KG1 (cell line): ENCODE measurements around the gene DSCAM.
A peak's percentile ranks its signal among the peaks of the same experiment; 100 is the strongest.

Source experiments
- DNase-seq: peaks from one replicate; lab custom pipeline; 2025; lab: John Stamatoyannopoulos, UW

The DSCAM gene

GRCh38 chr21:40547906-40548513 lies 298.9 kb downstream of the DSCAM start:
- no peak for DNase-seq

- DNase-seq = peak; percentile 38
Observed at GRCh38 chr21:40546647-40547046, 300.3 kb downstream of the DSCAM start.

- no peak for DNase-seq
Observed at GRCh38 chr21:40540216-40540615, 306.7 kb downstream of the DSCAM start.

DNA sequence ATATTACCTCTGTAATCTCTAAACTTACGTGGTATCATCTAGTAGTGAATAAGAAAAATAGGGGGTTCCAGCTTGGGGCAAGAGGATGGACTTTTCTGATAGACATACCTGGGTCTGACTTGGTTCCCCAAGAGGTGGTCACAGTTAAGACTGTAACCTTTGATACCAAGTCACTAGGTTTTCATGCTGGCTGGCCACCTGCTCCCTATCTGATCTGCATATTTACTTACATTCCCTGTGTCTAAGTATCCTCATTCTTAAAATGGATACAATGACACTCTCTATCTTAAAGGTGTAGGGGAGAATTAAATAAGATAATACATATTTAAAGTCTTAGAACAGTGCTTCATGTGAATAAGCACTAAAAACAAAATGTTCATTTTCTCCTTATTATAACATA lies 312.1 kb downstream of the DSCAM start:
- no peak for DNase-seq

DNA sequence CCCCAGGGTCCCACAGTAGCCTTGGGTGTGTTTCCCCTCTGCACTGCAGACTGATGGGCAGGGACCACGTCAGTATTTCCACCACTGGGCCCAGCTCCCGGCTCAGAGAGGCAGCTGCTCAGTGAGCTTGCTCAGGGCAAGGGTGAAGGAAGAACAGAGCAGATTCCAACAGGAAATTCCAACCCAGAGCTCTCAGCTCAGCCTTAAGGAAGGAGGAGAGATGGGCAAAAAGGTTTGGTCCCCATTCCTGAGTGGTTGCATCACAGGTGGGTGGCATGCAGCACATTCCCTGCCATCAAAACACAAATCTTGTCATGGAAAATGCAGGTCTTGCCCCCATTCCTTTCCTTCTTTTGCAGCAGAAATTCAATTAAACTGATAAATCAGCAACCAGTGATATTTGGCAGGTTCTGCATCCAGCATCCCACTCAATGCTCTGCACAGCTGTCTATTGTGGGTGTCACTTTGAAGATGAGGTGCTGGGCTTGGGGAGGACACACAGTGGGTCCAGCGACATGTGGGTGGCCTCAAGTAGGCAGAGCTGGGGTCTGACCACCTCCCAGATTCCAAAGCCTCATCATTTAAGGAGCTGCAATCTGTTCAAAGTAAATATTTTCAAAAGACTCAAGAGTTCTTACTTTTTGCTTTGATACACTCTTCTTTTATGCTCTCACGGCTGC lies 315.4 kb downstream of the DSCAM start:
- no peak for DNase-seq

DNA sequence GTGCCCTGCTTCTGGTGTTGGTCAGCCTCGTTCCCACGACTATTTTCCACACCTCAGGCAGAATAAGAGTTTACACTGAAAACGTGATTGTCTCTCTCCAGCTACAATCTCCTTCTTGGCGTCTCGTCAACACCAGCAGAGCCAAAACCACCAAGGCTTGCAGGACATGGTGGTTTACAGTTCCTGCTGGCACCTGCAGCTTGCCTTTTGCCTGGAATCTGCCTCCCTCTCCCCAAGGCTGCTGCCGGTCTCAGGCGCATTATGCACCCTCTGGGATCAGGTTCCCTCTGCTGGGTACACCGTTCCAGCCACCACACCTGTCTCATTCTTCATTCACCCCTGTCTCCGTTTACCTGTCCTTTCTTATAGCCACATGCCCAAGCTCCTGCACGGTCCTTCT lies 315.9 kb downstream of the DSCAM start:
- DNase-seq = no peak

DNA sequence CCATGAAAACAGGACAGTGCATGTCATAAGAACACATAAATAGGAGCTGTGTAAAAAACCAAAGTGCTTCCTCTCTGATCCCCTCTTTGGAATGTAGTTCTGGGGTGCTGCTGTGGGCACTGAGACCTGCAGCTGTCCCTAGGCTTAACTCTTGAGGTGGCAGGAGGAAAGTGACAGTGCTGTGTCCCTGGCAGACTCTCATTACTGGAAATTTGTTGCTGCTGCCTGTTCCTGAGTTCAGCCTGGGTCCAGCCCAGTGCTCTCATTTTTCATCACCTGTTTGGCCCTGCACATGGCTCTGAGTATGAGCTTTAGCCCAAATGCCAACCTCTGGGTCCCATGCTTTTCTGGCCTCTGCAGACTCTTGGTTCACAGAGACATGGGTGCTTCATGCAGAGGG lies 329.3 kb downstream of the DSCAM start:
- no peak for DNase-seq

- DNase-seq = peak; percentile 1
Observed at GRCh38 chr21:40516335-40516734, 330.6 kb downstream of the DSCAM start.

- DNase-seq = no peak
Observed at GRCh38 chr21:40512590-40512989, 334.4 kb downstream of the DSCAM start.

GRCh38 chr21:40507978-40508377 lies 339.0 kb downstream of the DSCAM start:
- DNase-seq = no peak

DNA sequence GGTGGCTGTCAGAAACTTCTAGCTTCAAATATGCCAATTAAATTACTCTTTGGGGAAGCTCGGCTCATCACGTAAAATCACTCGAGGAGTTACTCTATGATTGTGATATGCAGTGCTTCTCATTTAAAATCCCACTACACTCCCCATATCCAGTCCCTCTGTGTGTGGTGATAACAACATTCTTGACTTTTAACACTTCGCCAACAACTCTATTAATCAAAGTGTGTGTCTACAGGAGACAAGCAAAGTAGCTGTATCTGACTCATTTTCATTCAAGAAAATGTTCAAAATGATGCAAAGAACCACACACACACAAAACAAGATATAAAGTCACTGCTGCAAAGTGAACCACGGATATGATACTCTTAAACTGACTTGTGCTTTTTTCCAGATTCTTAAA lies 341.3 kb downstream of the DSCAM start:
- no peak for DNase-seq

DNA sequence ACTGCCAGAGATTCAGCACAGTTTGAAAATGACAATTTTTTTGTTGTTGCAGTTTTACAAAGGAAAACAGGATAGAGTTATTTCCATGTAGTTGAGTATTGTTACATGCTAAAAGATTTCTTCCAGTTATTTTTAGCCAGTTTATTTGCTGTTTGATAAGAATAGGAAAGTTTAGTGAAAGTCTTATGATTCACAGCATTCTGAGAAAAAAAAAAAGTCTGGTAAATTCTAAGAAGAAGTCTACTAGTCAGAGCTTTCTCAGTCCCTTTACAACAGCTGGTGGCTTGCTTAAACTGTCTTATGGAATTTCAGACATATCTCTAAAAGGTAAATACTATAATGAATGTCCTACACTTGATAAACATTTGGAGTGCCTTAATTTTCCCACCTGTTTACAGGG lies 341.7 kb downstream of the DSCAM start:
- no peak for DNase-seq

DNA sequence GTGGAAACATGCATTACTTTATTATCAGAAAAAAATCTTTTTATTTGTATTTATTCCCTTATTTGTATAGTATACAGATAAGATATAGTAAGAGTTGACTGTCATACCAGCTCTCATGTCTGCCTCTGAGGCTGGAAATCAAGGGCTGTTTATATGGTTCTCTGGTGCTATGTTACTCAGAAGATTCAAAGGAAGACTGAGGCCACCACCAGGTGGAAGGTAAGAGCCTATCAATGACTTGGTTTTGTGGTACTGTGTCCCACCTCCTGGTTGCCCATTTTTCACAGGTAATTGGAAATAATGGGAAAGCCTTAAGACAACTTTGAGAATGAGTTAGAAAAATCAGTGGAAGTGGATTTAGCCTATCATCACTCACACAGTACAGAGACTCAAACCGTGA lies 342.1 kb downstream of the DSCAM start:
- DNase-seq = no peak

DNA sequence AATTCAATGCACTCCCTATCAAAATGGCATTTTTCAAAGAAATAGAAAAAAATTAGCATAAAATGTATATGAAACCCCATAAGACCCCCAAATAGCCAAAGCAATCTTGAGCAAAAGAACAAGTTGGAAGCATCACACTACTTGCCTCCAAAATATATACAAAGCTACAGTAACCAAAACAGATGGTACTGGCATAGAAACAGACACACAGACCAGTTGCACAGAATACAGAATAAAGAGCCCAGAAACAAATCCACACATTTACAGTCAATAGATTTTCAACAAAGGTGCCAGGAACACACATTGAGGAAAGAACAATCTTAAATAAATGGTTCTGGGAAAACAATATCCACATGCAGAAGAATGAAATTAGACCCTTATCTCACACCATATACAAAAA lies 350.8 kb downstream of the DSCAM start:
- no peak for DNase-seq

- no peak for DNase-seq
Observed at GRCh38 chr21:40490408-40490807, 356.6 kb downstream of the DSCAM start.

- DNase-seq = no peak
Observed at GRCh38 chr21:40489001-40489400, 358.0 kb downstream of the DSCAM start.

- no peak for DNase-seq
Observed at GRCh38 chr21:40481764-40482163, 365.2 kb downstream of the DSCAM start.

- no peak for DNase-seq
Observed at GRCh38 chr21:40474513-40474912, 372.4 kb downstream of the DSCAM start.

GRCh38 chr21:40472013-40472412 lies 374.9 kb downstream of the DSCAM start:
- DNase-seq = no peak

DNA sequence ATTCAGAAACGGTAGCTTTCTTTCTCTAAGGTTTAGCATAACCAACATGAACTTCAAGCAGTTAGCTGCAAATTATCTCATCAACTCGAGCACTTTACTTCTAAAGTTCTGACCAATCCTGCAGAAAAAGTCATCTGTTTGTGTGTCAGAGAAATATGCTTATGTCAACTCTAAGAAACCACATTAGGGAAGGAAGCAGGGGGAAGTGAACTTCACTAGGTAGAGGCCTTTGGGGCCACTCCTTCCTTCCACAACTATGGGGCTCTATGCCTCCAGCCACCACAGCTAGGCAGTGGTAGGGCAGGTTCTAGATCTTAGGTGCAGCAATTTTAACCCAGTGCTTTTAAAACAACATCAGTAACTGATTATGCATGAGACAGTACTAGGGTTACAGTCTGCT lies 375.9 kb downstream of the DSCAM start:
- DNase-seq = peak; percentile 10

DNA sequence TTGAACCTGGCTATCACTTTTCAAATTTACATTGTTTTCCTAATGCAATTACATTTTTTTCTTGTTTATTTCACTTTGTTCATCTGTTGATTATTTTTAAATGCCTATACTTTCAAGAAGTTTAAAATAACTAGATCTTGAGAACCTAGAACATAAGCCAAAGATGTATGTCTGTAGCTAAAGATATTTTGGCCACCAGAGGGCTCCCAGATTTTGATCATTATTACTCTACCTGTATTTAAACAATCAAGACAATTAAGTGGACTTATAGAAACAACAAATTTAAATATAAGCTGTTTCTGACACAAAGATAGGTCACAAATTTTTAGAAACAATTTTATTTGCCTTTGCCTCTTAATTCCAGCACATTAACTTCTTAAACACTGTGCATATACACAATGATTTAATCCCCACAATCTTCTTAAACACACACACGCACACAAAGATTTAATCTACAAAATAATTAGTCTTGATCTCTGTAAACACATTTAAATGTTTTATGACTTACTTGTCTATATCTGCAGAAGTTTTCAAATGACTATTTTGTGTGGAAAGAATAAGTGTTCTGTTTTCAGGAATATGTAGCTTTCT lies 380.0 kb downstream of the DSCAM start:
- peak; percentile 25 for DNase-seq

- no peak for DNase-seq
Observed at GRCh38 chr21:40465382-40465781, 381.6 kb downstream of the DSCAM start.

DNA sequence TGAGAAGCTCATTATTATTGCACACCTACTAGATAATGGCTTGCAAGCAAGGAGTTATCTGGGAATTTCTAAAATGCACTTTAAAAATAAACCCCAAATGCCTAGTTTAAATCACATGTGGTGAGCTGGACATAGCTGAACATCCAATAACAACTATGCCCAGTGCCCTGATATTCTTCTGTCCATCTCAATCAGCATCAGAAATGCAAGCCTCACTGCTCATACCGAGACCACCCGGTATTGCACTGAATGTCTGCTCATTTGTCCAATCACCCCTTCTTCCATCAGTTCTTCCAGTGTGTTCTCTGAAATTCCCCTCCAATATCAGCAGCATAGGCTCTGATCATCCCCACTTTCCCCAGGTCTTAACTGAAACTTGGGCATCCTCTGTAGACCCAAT lies 383.8 kb downstream of the DSCAM start:
- no peak for DNase-seq

DNA sequence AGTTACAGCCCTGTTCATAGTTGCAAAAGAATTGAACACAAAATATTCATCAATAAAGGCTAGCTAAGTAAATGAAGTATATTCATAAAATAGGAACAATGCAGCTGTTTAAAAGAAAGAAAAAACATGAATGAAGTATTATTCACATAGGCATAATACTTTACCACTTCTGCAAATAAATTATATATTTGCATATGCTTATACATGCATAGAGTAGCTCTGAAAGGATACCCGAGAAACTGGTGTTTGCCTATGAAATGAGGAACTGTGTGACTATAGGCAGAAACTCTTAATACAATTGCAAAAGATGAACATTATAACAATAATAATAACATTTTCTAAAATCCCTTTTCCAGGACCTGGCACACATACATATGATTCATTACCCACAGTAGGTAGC lies 385.9 kb downstream of the DSCAM start:
- no peak for DNase-seq
